HTERT RPE-1 (cell line): Measurements from ENCODE around the gene OTOG.

Experiments
- in situ Hi-C: fragments of 300-500 bp; cut with MboI; formaldehyde crosslinking; loops from 4 replicates; pipeline ENCODE4 v1.14.3; 2020; ENCODE audit warnings: low sequenced_read_pairs

Gene OTOG

GRCh38 chr11:17601676-17602075, 54.6 kb downstream of the OTOG start:
- in situ Hi-C loops: no loop called here

GRCh38 chr11:17602105-17603001, 55.3 kb downstream of the OTOG start:
- in situ Hi-C loops: no loop called here

GRCh38 chr11:17603056-17603825, 56.2 kb downstream of the OTOG start:
- in situ Hi-C loops: no loop called here

- in situ Hi-C loops: no loop called here
These were observed 57.3 kb downstream of the OTOG start for GRCh38 chr11:17604201-17604914.

GRCh38 chr11:17604915-17605233, 57.8 kb downstream of the OTOG start:
- in situ Hi-C loops: no loop called here

GRCh38 chr11:17605651-17606122, 58.6 kb downstream of the OTOG start:
- in situ Hi-C loops: no loop called here

- in situ Hi-C loops: no loop called here
These were observed 59.4 kb downstream of the OTOG start for GRCh38 chr11:17606233-17607082.

GRCh38 chr11:17607083-17607429, 60.0 kb downstream of the OTOG start:
- in situ Hi-C loops: no loop called here

- in situ Hi-C loops: no loop called here
These were observed 60.8 kb downstream of the OTOG start for GRCh38 chr11:17607591-17608570.

GRCh38 chr11:17608821-17609220, 61.8 kb downstream of the OTOG start:
- in situ Hi-C loops: no loop called here

- in situ Hi-C loops: no loop called here
These were observed 62.4 kb downstream of the OTOG start for GRCh38 chr11:17609291-17610084.

- in situ Hi-C loops: no loop called here
These were observed 63.2 kb downstream of the OTOG start for GRCh38 chr11:17610085-17610894.

- in situ Hi-C loops: no loop called here
These were observed 64.0 kb downstream of the OTOG start for GRCh38 chr11:17611049-17611448.

GRCh38 chr11:17611503-17612220, 64.6 kb downstream of the OTOG start:
- in situ Hi-C loops: no loop called here

GRCh38 chr11:17612221-17613188, 65.4 kb downstream of the OTOG start:
- in situ Hi-C loops: no loop called here

GRCh38 chr11:17613428-17613962, 66.4 kb downstream of the OTOG start:
- in situ Hi-C loops: no loop called here
